Kidney epithelial cell (primary cell): ENCODE data around the gene UVRAG. TPM values are rescaled to one million over a fixed set of nuclear protein-coding genes. Genes with fewer than 3 reads are reported as not detected.

Experiments
- DNase-seq: peaks from one replicate; pipeline ENCODE4 v3.0.0-alpha.2; 2010; ENCODE audit warnings: low read depth
- H3K27me3 ChIP-seq: 2 replicates; pipeline ENCODE4 v1.6.0; 2011; ENCODE audit warnings: low read length; ENCODE audit not compliant: control insufficient read depth, insufficient read depth
- H3K36me3 ChIP-seq: 2 replicates; pipeline ENCODE4 v1.5.1; 2011; ENCODE audit warnings: low read length; ENCODE audit not compliant: control insufficient read depth, insufficient read depth
- H3K4me3 ChIP-seq: 2 replicates; pipeline ENCODE4 v1.5.1; 2011; ENCODE audit warnings: low read depth, mild to moderate bottlenecking, control low read depth, low read length
- CTCF ChIP-seq: IDR thresholded peaks from 2 replicates; pipeline ENCODE4 v1.5.1; 2011; ENCODE audit warnings: mild to moderate bottlenecking, moderate library complexity, low read length, control low read depth, inconsistent platforms; ENCODE audit not compliant: insufficient read depth, poor library complexity, severe bottlenecking
- total RNA-seq: library from RNA; depleted of rRNA; stranded (reverse); fragments of >200 nt; gene quantifications from 2 replicates; pipeline ENCODE4 v1.2.3, GENCODE V29; 2015

Gene UVRAG
- total RNA-seq, 1 donor from 2014 or later, result 16.2 TPM

GRCh38 chr11:75776546-75776945 lies 38.5 kb upstream of the UVRAG start:
- H3K4me3 ChIP-seq, result no peak overlapping the region
- H3K27me3 ChIP-seq, result no peaks in the 10 kb centered on the region
- DNase-seq, result no peak
- no peaks in the 10 kb centered on the region for H3K36me3 ChIP-seq
- TF ChIP-seq CTCF, result no peak

- Histone ChIP-seq H3K4me3 (no peak overlapping the region), H3K36me3 (no peaks in the 10 kb centered on the region), H3K27me3 (no peaks in the 10 kb centered on the region)
- no peak for TF ChIP-seq CTCF
- no peak for DNase-seq
Observed at GRCh38 chr11:75777461-75778110, 37.4 kb upstream of the UVRAG start.

- TF ChIP-seq CTCF, result no peak
- Histone ChIP-seq H3K36me3 (no peaks in the 10 kb centered on the region), H3K27me3 (no peaks in the 10 kb centered on the region), H3K4me3 (no peak overlapping the region)
- DNase-seq, result no peak
Observed at GRCh38 chr11:75778962-75779361, 36.0 kb upstream of the UVRAG start.

- no peak for DNase-seq
- TF ChIP-seq CTCF, result no peak
Observed at GRCh38 chr11:75779960-75780359, 35.0 kb upstream of the UVRAG start.

GRCh38 chr11:75780888-75781287 lies 34.1 kb upstream of the UVRAG start:
- H3K4me3 ChIP-seq, result no peak overlapping the region
- no peaks in the 10 kb centered on the region for H3K36me3 ChIP-seq
- no peak for DNase-seq
- no peaks in the 10 kb centered on the region for H3K27me3 ChIP-seq
- no peak for TF ChIP-seq CTCF

More at GRCh38 chr11:75779960-75780359, 35.0 kb upstream of the UVRAG start:
- no peak overlapping the region for H3K4me3 ChIP-seq
- no peaks in the 10 kb centered on the region for H3K36me3 ChIP-seq
- no peaks in the 10 kb centered on the region for H3K27me3 ChIP-seq

- Histone ChIP-seq H3K27me3 (no peaks in the 10 kb centered on the region), H3K4me3 (no peak overlapping the region), H3K36me3 (no peaks in the 10 kb centered on the region)
- TF ChIP-seq CTCF, result no peak
- DNase-seq, result no peak
Observed at GRCh38 chr11:75781296-75781695, 33.7 kb upstream of the UVRAG start.
